ENCODE data around the gene GNGT2.

The GNGT2 gene

DNA sequence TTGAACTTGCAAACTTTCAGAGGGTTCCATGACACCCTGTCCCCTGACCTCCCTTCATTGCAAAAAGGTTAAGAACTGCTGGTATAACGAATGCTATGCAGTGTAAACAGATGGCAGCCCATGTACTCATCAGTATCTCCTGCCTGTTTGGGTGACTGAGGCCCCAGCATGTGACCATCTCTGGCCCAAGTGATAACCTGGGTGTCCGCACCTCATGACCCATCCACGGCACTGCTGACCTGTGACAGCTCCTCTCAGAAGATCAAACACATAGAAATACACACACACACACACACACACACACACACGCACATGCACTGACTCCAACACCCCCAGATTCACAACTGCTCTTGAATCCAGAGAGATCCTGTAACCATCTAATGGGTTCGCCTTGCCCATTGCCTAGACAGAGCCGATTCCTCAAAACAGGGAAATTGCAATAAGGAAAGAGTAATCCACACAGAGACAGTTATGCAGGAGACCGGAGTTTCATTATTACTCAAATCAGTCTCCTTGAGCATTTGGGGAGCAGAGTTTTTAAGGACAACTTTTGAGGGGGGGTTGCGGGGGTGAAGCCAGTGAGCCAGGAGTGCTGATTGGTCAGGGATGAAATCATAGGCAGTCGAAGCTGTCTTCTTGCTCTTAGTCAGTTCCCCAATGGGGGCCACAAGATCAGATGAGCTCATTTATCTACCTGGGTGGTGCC, 31.5 kb upstream of the GNGT2 start:
- Histone ChIP-seq H3K9me3 (no peaks in the 10 kb centered on the region), H3K36me3 (no peaks in the 10 kb centered on the region), H3K27me3 (peaks cover 3% of the 10 kb centered on the region; the same call in 1 of the 2 replicates), H3K4me3 (ENCODE audit: low read depth, low read length) (no peak overlapping the region), H3K4me1 (no peaks in the 10 kb centered on the region)
- TF ChIP-seq, protein P1, sequence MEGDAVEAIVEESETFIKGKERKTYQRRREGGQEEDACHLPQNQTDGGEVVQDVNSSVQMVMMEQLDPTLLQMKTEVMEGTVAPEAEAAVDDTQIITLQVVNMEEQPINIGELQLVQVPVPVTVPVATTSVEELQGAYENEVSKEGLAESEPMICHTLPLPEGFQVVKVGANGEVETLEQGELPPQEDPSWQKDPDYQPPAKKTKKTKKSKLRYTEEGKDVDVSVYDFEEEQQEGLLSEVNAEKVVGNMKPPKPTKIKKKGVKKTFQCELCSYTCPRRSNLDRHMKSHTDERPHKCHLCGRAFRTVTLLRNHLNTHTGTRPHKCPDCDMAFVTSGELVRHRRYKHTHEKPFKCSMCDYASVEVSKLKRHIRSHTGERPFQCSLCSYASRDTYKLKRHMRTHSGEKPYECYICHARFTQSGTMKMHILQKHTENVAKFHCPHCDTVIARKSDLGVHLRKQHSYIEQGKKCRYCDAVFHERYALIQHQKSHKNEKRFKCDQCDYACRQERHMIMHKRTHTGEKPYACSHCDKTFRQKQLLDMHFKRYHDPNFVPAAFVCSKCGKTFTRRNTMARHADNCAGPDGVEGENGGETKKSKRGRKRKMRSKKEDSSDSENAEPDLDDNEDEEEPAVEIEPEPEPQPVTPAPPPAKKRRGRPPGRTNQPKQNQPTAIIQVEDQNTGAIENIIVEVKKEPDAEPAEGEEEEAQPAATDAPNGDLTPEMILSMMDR (IDR thresholded peaks at IDR 0.05; ENCODE audit: low read depth, low read length): no peak
- no peak for DNase-seq

DNA sequence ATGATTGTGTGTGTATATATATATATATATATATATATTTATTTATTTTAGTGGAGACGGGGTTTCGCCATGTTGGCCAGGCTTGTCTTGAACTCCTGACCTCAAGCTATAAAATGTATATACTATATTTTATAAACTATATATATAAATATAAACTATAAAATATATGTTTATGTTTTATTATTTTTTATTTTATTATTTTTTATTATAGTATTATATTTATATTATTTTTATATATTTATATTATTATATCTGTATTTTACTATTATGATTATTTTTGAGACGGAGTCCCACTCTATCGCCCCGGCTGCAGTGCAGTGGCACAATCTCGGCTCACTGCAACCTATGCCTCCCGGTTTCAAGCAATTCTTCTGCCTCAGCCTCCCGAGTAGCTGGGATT, 30.7 kb upstream of the GNGT2 start:
- H3K27me3 ChIP-seq: peaks cover 3% of the 10 kb centered on the region; the same call in 1 of the 2 replicates
- no peak for DNase-seq
- no peak overlapping the region for H3K4me3 ChIP-seq (ENCODE audit: low read depth, low read length)
- H3K4me1 ChIP-seq: no peaks in the 10 kb centered on the region
- no peaks in the 10 kb centered on the region for H3K9me3 ChIP-seq
- TF ChIP-seq, protein P1 (IDR thresholded peaks at IDR 0.05; ENCODE audit: low read depth, low read length): no peak
- H3K36me3 ChIP-seq: no peaks in the 10 kb centered on the region

DNA sequence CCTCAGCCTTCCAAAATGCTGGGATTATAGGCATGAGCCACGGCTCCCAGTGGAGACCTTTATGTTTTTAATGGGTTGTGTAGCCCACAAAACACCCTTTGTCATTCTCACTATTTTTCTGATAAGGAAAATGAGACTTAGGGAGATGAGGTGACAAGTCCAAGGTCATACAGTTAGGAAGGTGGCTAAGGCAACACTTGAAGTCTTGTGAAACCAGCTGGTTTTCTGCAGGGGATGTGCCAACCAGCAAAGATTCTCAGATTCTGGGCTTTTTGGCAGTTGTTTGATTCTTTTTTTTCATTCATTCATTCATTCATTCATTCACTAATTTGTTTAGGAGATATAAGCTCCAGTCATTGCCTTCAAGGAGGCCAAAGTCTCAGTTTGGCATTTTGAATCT, 30.2 kb upstream of the GNGT2 start:
- no peak for DNase-seq
- H3K9me3 ChIP-seq: no peaks in the 10 kb centered on the region
- TF ChIP-seq, protein P1 (IDR thresholded peaks at IDR 0.05; ENCODE audit: low read depth, low read length): no peak
- no peaks in the 10 kb centered on the region for H3K4me1 ChIP-seq
- H3K36me3 ChIP-seq: no peaks in the 10 kb centered on the region
- no peak overlapping the region for H3K4me3 ChIP-seq (ENCODE audit: low read depth, low read length)
- H3K27me3 ChIP-seq: peaks cover 3% of the 10 kb centered on the region

DNA sequence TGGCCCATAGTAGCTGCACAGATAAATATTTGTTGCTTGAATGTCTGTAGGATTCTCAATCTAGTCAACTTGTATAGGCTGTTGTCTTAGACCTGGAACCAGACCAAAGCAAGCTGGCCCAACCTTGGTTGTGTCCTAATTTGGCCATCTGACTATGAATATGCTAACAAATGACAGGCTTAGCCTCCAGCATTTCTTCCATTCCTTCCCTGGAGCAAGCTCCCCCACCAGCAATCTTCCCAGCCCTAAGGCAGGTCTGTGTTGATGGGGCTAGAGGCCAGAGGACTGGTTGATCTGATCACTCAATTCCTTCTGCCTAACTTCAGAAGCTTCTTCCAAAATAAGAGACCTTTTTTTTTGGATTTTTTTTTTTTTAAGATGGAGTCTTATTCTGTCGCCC, 29.6 kb upstream of the GNGT2 start:
- no peak for DNase-seq

DNA sequence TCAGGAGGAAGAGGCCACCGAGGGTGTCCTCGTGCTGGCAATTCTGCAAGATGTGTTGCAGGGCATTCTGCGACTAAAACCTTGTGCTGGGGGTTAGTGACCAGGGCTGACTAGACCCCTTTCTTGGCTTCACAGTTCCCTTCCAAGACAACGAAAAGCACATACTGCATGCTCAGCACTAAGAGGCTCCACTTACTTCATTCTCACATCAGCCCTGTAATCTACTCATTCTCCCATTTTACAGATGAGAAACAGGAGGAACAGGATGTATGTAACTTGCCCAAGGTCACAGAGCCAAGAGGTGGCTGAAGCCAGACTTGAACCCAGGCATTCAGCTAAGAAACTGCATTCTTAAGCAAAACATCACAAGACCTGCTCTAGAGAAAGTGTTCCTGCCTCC, 25.5 kb upstream of the GNGT2 start:
- no peaks in the 10 kb centered on the region for H3K36me3 ChIP-seq
- no peaks in the 10 kb centered on the region for H3K9me3 ChIP-seq
- H3K4me1 ChIP-seq: no peaks in the 10 kb centered on the region
- H3K4me3 ChIP-seq (ENCODE audit: low read depth, low read length): no peak overlapping the region
- DNase-seq: no peak
- TF ChIP-seq, protein P1 (IDR thresholded peaks at IDR 0.05; ENCODE audit: low read depth, low read length): no peak
- peaks cover 9% of the 10 kb centered on the region for H3K27me3 ChIP-seq

More for the DNA sequence above, 29.6 kb upstream of the GNGT2 start:
- Histone ChIP-seq H3K4me1 (no peaks in the 10 kb centered on the region), H3K36me3 (no peaks in the 10 kb centered on the region), H3K27me3 (peaks cover 3% of the 10 kb centered on the region), H3K4me3 (ENCODE audit: low read depth, low read length) (no peak overlapping the region), H3K9me3 (no peaks in the 10 kb centered on the region)
- TF ChIP-seq, protein P1 (IDR thresholded peaks at IDR 0.05; ENCODE audit: low read depth, low read length): no peak

DNA sequence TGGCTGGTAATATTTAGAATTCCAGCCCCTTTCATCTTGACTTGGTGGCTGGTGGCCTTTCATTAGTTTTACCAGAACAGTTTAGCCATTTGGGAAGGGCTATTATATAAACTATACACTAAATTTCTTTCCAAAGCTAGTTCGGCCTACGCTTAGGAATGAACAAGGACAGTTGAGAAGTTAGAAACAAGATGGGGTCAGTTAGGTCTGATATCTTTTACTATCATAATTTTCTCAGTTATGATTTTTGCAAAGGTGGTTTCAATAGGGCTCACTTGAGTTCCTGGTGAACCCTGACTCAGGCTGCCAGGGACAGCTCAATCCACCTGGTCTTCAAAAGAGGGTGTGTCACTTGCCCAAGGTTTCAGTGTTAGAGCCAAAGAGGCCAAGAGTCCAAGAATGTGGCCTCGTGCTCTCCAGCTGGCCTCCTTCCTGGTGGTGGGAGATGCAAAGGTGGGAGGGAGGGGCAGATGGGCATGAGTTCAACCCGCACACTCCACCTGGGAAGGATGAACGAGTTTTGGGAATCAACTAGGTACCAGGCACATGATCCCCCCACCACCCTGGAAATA, 24.2 kb upstream of the GNGT2 start:
- Histone ChIP-seq H3K4me1 (no peaks in the 10 kb centered on the region), H3K4me3 (ENCODE audit: low read depth, low read length) (no peak overlapping the region), H3K27me3 (peaks cover 17% of the 10 kb centered on the region), H3K9me3 (no peaks in the 10 kb centered on the region), H3K36me3 (no peaks in the 10 kb centered on the region)
- TF ChIP-seq, protein P1 (IDR thresholded peaks at IDR 0.05; ENCODE audit: low read depth, low read length): no peak
- DNase-seq: no peak
